ENCODE results near the gene RARA.

Gene RARA

DNA sequence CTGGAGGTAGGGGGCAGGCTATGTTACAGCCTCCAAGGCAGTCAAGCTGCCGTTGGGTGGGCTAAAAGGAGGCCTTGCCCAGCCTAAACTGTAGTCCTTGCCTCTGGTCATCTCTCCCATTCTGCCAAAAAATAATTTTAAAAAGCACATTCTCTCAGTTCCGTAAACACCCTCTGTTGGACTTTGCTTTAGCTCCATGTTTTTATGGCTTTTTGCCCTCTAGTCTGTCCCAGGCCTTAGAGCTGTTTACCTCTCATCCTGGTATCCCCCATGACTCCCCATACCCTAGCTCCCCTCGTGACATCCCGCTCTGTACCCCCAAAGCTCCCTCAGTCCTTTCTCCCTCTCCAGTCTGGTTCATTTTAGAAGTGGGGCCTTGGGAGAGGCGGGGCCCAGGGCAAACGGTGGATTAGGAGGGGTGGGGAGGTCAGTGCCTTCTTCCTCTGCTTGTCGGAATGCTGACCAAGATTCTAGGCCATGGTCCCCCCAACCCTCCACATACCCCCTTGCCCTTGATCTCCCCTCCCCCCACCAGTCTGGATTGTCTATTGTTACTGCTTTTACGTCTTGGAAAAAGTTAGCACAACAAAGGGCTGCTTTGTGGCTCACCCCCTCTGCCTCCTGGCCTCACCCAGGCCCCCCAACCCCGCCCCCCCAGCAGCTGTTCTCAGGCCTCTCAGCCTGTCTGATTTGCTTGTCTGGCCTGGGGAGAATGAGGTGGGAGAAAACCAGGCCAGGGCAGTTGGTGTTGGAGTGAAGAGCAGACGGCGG is 37.2 kb downstream of the RARA start:
- DNase-seq (ENCODE audit: low read depth in 3 of 3) = no peak

DNA sequence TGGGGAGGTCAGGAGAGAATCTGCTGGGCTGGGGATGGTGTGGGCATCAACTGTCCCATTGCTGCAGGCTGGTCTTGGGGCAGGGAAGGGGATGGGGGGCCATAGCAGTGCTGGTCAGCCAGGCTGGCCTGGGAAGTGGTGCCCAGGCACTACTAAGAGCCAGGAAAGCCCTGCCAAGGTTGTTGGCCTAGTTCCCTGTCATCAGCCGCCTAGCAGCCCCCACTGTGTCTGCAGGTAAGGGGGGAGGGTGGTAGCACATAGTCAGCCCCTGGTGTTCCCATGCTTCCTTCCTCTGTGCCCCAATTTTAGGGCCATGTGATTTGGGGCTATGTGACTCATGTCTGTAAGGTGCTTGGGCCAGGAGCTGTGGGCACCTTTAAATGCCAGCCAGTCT is 37.8 kb downstream of the RARA start:
- no peak for DNase-seq (ENCODE audit: low read depth in 3 of 3)

GRCh38 chr17:40347319-40348135 is 38.5 kb downstream of the RARA start:
- DNase-seq (ENCODE audit: low read depth in 3 of 3) = no peak

- no peak for DNase-seq (ENCODE audit: low read depth in 3 of 3)
Measured at GRCh38 chr17:40348136-40348504, 39.1 kb downstream of the RARA start.

DNA sequence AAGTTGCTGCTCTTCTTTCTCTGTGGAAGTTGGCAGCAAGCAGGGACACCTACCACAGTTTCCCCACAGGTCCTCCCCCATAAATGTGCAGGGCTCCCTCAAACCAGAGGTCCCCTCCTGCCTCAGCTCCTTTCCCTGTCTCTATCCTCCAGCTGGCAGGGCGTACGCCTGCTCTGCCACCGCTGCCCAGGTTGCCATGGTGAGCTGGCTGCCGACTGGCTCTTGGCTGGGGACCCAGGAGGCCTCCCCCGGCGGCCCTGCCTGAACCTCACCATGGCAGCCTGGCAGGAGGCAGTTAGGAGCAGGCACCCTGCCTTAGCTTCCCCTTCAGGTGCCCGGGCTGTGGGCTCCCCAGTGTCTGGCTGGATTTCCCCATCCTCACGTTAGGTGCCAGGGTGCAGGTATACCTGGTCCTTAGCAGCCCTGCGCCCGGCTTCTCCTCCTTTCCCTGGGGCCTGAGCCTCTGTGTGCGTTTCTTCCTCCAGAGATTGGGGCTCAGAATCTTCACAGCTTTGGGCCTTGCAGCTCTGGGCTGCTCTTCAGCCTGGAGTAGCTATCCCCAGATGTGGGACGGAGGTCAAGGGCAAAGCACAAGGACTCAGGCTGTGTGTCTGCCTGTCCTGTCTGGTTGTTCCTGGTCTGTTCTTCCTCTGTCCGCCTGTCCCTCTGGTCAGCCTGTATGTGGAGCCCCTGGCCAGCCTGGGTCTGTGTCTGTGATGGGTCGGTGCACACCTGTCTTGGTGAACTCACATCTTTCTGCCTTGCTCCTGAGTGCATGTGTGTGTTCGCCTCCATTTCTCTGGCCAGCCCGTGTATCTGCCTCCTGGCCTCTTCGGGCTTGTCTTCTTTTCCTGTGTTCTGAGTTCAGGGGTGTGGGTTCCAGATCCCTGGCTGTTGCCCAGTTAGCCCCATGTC is 39.8 kb downstream of the RARA start:
- no peak for DNase-seq (ENCODE audit: low read depth in 3 of 3)

GRCh38 chr17:40349477-40349894 is 40.5 kb downstream of the RARA start:
- DNase-seq (ENCODE audit: low read depth in 3 of 3) = no peak

- DNase-seq (ENCODE audit: low read depth in 3 of 3) = no peak
Measured at GRCh38 chr17:40349895-40350688, 41.1 kb downstream of the RARA start.

DNA sequence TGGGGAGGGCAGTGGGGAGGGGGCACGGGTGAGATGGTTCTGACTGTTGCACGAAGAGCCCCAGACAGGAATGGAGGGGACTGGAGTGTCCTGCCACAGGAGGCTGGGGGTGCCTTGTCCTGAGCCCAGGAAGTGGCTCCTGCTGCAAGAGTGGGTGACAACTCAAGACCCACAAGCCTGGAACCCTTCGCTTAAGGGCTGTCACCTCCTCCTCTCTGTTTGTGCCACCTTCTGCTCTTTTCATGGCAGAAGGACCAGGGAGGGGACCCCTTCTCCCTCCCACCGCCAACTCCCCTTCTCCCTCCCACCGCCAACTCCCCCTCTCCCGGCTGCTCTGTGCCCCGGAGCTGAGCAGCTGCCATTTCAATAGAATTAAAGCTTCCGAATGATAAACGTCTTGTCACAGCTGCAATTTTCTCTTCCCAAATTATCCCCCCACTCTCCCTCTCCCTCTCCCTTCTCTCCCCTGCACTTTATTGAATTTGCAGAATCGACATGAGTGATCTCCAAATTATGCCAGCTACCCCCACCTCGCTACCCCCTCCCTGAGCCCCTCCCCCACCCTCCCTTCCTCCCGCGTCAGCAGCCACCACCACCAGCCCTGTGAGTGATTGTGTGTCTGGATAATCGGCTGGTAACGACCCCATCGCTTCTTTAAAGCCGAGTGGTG is 41.8 kb downstream of the RARA start:
- no peak for DNase-seq (ENCODE audit: low read depth in 3 of 3)

DNA sequence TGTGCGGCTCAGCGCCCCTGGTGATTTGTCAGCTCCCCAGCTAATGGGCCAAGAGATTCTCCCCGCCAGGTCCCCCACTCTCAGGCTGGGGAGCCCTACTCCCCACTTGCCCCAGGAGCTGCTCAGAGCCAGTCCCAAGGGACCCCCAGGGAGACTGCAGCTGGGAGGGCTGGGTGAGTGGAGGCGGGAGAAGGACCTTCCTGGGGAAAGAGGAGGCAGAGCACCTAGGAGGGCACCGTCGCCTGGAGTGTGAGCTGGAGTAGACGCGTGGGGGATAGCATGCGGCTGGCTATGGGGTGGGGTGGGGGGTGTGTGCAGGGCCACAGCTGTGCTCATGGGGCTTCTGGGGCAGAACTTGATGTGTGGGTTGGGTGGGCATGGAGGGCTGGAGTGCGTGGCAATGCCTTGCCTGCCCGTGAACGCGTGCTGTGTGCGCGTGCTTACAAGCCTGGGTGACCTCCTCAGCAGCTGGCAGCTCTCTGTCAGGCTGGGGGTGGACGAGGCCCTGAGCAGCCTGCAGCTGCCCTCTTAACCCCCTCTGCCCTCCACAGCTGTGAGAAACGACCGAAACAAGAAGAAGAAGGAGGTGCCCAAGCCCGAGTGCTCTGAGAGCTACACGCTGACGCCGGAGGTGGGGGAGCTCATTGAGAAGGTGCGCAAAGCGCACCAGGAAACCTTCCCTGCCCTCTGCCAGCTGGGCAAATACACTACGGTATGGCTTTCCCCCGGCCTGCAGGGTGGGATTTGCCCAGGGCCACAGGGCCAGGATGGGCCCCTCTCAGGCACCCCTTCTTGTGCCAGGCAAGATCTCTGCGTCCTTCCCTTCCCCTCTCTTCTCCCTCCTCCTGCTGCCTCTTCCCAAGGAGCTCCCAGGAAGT is 42.6 kb downstream of the RARA start:
- no peak for DNase-seq (ENCODE audit: low read depth in 3 of 3)

GRCh38 chr17:40352237-40352778 is 43.3 kb downstream of the RARA start:
- no peak for DNase-seq (ENCODE audit: low read depth in 3 of 3)

- no peak for DNase-seq (ENCODE audit: low read depth in 3 of 3)
Measured at GRCh38 chr17:40352779-40353394, 43.9 kb downstream of the RARA start.

GRCh38 chr17:40354221-40355122 is 45.5 kb downstream of the RARA start:
- DNase-seq (ENCODE audit: low read depth in 3 of 3) = no peak

DNA sequence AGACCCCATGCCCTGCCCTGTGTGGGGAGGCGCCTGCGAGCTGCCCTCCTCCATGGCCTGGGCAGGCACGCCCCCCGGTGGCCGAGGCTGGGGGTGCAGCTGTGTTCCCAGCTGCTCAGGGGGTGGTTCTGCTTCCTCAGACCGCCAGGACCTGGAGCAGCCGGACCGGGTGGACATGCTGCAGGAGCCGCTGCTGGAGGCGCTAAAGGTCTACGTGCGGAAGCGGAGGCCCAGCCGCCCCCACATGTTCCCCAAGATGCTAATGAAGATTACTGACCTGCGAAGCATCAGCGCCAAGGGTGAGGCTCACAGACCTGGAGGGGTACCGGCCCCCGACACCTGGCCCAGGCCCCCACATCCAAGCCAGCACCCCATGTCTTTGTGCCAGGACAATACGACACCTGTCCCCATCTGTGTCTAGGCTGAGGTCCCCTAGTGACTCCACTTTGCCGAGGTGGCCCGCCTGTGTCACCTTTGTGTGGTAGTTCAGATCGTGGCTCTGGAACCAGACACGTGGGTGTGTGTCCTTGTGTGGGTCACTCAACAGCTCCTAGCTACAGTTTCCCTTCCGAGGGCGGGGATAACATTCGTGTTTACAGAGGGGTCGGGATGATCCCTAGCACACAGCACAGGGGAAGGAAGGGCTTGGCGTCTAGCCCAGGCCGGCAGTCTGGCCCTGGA is 46.3 kb downstream of the RARA start:
- DNase-seq (ENCODE audit: low read depth in 3 of 3) = peak; percentile 62 to 73 (median 68)

GRCh38 chr17:40355804-40356758 is 47.1 kb downstream of the RARA start:
- no peak for DNase-seq (ENCODE audit: low read depth in 3 of 3)

GRCh38 chr17:40356990-40357881 is 48.3 kb downstream of the RARA start:
- DNase-seq (ENCODE audit: low read depth in 3 of 3) = no peak
